Measurements from ENCODE around the gene DNAH14. TPM values are rescaled to one million over a fixed set of nuclear protein-coding genes. Genes with fewer than 3 reads are reported as not detected.
"Not testable (repeated sequence)": the region's sequence is repeated elsewhere in the genome, so short reads cannot be mapped to it uniquely, and the experiment has no call there.

DNAH14 gene
- total RNA-seq, 1 donor from 2014 or later: 17.4 TPM

- no peak for DNase-seq
Observed at GRCh38 chr1:225155555-225155954, 226.1 kb downstream of the DNAH14 start.

GRCh38 chr1:225156254-225156653, 226.8 kb downstream of the DNAH14 start:
- no peak for DNase-seq

GRCh38 chr1:225158291-225158690, 228.8 kb downstream of the DNAH14 start:
- DNase-seq: no peak

GRCh38 chr1:225159793-225160192, 230.3 kb downstream of the DNAH14 start:
- no peak for DNase-seq

- DNase-seq: not testable (repeated sequence)
Observed at GRCh38 chr1:225177409-225177808, 247.9 kb downstream of the DNAH14 start.

- DNase-seq: no peak
Observed at GRCh38 chr1:225179686-225180085, 250.2 kb downstream of the DNAH14 start.

GRCh38 chr1:225182716-225183115, 253.2 kb downstream of the DNAH14 start:
- DNase-seq: no peak

- DNase-seq: no peak
Observed at GRCh38 chr1:225191199-225191753, 261.8 kb downstream of the DNAH14 start.

- no peak for DNase-seq
Observed at GRCh38 chr1:225201447-225201846, 272.0 kb downstream of the DNAH14 start.

- no peak for DNase-seq
Observed at GRCh38 chr1:225207791-225208190, 278.3 kb downstream of the DNAH14 start.

GRCh38 chr1:225209153-225209552, 279.7 kb downstream of the DNAH14 start:
- no peak for DNase-seq

- not testable (repeated sequence) for DNase-seq
Observed at GRCh38 chr1:225210180-225210579, 280.7 kb downstream of the DNAH14 start.

- DNase-seq: not testable (repeated sequence)
Observed at GRCh38 chr1:225211694-225212442, 282.4 kb downstream of the DNAH14 start.

GRCh38 chr1:225224287-225224686, 294.8 kb downstream of the DNAH14 start:
- DNase-seq: no peak

GRCh38 chr1:225225681-225226080, 296.2 kb downstream of the DNAH14 start:
- no peak for DNase-seq

GRCh38 chr1:225228871-225229303, 299.4 kb downstream of the DNAH14 start:
- no peak for DNase-seq

- not testable (repeated sequence) for DNase-seq
Observed at GRCh38 chr1:225229429-225229828, 300.0 kb downstream of the DNAH14 start.

- no peak for DNase-seq
Observed at GRCh38 chr1:225230483-225230882, 301.0 kb downstream of the DNAH14 start.

- not testable (repeated sequence) for DNase-seq
Observed at GRCh38 chr1:225232930-225233329, 303.5 kb downstream of the DNAH14 start.

GRCh38 chr1:225242611-225243010, 313.1 kb downstream of the DNAH14 start:
- no peak for DNase-seq

GRCh38 chr1:225250432-225250831, 321.0 kb downstream of the DNAH14 start:
- DNase-seq: no peak

- no peak for DNase-seq
Observed at GRCh38 chr1:225253173-225253572, 323.7 kb downstream of the DNAH14 start.

GRCh38 chr1:225253784-225254183, 324.3 kb downstream of the DNAH14 start:
- no peak for DNase-seq

- no peak for DNase-seq
Observed at GRCh38 chr1:225254676-225255075, 325.2 kb downstream of the DNAH14 start.

Measured in skin of body (tissue), 2 donors.